GM18499 (cell line): ENCODE measurements around the gene TWF2.

Source experiments
- ATAC-seq: cut with Tn5 transposase; IDR thresholded peaks from one replicate; pipeline ENCODE4 v1.9.1; 2021; ENCODE audit warnings: moderate number of reproducible peaks; ENCODE audit not compliant: insufficient read depth, unreplicated experiment

TWF2 gene

DNA sequence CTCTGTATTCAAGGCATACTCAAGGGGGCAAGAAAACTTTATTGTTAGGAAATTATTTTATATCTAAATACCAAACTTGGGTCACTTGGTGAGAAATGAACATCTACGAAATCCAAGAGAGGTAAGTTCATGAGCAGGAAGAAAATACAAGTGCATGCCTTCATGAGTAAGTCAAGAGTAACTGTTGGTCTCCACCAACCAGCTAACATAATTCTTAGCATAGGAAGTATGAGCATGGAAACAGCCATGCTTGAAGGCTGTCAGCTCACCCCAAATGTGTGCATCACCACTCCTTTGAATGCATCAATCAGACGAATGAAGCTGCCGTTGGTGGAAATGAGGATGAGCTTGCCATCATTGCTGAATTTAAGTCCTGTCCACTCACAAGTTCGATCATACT, 20.5 kb upstream of the TWF2 start:
- no peak for ATAC-seq

DNA sequence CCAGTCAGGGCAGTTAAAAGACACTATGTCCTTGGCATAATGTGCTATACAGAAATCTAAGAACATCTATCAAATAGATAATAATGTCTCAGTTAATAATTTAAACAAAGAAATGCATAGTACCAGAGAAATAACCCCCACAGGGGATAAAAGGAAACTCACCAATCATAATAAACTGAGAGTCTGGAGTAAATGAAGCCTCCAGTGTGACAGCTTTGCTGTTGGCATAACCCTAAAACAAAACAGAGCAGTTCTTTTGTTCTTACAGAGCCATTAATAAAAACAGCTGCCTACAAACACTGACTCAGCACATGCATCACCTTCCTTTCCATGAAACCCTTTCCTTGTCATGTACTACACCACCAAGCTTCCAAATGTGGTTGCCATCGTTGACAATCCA, 20.1 kb upstream of the TWF2 start:
- ATAC-seq = no peak

DNA sequence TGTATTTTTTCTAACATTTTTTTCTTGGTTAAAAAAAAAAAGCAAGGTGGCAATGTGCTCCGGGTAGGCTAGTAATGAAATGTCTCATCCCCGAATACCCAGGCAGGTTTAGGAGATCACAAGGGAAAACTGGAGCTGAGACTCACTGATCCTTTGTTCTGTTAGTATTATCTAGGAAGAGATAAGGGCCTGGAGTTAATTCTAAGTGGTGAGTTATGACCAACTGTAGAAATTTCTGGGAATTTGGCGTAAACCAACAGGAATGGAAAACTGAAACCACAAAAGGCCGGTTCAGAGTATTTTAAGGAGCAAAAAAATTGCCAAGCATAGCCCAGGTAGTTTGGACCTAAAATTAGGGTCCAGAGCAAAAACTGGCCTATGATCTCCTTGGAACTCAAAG, 19.0 kb upstream of the TWF2 start:
- no peak for ATAC-seq

DNA sequence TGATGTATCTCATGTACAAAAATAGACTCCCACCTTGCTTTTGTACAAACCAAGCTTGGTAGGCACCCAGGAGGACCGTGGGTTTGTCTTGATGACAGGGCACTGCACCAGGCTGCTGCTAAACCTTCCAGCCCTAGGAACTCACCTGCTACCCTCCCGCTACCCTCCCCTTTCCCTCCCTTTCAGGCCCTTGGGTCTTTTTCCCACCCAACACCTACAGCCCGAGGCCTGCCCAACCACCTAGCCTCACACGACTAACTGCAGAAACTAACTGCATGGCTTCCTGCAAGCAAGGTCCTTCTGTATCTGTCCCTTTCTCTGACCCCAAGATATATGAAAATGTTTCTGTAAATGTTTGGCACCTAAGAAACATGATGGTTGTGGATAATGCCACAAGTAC, 17.7 kb upstream of the TWF2 start:
- no peak for ATAC-seq

DNA sequence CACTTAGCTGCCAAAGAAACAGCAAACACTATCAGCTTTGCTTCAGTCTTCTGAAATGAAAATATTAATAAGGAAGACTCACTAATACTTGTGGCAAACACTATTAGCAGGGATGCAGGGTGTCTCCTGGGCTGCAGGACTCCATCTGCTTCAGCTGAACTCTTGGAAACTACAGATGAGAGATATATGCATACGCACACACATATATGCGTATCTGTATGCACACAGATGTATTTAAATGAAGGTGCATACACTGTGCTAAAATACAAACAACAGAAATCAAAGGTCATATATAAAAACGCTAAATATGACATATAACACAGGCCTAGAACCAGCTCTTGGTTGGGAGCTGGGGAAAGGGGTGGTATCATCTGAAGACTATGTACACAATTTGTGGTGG, 17.2 kb upstream of the TWF2 start:
- ATAC-seq = no peak

DNA sequence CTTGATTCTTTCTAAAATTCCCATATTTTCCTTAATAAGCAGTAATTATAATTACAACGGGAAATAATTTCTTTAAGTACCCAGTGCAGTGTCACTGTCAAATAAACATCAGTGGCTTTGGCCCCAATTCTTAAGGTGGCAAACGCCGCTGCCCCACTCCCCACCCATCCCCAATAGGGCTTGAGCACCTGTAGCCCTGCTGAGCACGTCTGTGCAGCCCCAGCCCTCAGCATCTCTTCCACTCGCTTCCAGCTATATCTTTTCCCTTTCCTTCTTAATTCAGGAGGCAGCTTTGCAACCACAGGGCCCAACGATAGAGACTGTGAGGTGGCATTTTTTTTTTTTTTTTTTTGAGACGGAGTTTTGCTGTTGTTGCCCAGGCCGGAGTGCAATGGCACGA, 15.7 kb upstream of the TWF2 start:
- no peak for ATAC-seq

DNA sequence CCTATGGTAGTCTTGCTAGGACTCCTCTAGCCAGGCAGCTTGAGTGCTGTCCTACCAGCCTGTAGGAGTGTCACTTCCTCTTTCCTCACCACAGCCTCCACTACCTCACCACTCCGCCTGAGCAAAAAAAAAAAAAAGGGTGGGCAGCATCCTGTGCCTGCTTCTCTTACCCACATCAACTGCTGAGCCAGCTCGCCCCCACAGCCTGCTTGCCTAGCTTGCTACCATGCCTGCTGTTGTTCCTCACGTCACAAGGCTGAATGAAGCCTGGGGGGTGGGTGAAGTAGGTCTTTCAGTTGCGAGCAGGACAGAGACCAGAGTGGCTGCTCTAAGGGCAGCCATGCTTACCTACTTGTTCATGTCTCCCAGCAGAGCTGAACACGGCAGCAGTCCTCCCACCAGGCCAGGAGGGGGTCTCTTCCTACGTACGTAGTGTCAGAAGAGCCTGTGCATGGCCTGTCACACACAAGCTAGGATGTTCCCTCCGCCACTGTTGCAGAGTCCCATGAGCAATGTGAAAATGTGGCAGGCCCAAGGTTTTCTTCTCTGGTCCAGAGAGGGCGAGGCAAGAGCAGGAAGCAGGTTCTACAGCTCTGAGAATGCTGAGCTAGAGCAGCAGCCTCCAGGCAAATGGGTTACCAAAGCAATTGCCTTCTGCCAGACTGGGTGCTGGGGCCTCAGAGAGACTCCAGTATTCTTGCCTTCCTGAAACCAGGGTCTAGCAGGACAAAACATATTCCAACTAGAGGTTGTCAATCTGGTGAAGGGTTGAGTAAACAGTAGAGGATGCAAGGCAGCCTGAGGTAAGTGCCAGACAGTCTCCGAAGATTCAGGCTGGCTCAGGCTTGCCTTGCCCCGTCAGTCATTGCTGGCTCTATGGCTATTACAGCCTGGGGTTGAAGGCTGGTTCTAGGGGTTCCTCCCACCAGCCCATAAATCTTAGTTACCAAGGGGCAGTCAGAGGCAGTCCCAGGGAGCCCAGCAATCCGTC, 14.7 kb upstream of the TWF2 start:
- peak; percentile 81 for ATAC-seq

DNA sequence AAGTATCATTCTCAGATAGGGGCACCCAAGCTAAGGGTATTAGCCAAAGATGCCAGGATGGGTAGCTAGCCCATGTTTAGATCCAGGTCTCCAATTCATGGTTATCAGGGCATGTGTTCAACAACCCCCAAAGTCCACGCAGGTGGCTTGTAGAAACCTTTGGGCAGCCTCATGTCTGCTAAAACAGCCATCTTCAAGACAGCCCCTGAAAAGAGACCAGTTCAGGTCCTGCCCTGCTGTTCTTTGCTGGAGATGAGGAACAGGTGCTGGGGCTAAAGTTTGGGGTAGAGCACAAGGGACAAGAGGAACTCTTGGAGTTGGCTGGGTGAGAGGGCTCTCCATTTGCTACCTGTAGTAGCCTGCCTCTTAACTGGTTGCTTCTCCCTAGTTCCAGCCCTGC, 11.2 kb upstream of the TWF2 start:
- no peak for ATAC-seq

DNA sequence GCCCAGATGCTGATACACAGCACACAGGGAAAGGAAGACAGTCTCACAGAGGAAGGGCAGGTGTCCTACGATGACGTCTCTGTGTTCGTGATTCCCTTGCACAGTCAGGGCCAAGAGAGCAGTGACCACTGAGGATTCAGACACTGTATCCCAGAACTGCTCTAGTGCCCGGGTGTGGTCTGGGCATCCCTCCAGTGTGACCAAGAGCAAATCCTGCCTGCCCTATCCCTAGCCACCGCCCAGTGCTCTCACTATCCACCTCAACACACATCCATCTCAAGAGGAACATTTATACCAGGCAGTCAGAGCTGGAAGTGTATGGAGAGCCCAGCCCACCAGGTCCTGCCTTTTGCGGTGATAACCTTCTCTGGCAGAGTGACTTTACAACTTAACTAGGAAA, 10.7 kb upstream of the TWF2 start:
- no peak for ATAC-seq

DNA sequence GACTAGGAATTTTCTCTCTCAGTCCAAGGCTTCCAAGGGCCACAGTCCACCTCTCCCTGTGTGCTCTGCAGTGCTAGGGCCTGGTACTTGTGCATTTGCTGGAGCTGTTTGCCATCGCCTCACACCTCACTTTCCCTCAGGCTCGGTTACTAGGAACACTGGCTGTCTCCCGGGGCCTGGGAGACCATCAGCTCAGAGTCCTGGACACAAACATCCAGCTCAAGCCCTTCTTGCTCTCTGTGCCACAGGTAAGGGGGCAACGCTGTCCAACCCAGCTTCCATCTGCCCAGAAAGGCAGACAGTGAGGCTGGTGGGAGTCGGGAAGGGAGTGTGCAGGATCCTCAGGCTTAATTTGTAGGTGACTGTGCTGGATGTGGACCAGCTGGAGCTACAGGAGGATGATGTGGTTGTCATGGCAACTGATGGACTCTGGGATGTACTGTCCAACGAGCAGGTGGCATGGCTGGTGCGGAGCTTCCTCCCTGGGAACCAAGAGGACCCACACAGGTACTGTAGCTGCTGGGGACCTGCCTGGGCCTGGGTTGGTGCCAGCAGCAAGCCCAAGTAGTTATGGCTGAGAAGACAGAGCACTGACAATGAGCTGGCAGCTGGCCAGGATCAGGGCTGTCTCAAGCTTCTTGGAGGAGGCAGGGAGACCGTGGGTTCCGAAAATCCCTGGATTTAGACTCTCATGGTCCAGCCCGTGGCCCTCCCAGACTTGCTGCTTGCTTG, 10.0 kb upstream of the TWF2 start:
- no peak for ATAC-seq

DNA sequence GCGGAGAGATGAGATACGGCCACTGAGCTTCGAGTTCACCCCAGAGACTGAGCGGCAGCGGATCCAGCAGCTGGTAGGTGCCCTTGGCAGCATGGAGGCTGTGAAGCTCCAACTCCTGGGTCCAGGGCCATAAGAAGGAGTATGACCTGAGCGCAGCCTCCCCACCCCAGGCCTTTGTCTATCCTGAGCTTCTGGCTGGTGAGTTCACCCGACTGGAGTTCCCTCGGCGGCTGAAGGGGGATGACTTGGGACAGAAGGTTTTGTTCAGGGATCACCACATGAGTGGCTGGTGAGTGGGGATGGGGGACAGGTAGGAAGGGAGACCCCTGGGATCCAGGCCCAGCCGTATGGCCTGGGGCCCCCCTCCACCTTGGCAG, 9.2 kb upstream of the TWF2 start:
- ATAC-seq = no peak

DNA sequence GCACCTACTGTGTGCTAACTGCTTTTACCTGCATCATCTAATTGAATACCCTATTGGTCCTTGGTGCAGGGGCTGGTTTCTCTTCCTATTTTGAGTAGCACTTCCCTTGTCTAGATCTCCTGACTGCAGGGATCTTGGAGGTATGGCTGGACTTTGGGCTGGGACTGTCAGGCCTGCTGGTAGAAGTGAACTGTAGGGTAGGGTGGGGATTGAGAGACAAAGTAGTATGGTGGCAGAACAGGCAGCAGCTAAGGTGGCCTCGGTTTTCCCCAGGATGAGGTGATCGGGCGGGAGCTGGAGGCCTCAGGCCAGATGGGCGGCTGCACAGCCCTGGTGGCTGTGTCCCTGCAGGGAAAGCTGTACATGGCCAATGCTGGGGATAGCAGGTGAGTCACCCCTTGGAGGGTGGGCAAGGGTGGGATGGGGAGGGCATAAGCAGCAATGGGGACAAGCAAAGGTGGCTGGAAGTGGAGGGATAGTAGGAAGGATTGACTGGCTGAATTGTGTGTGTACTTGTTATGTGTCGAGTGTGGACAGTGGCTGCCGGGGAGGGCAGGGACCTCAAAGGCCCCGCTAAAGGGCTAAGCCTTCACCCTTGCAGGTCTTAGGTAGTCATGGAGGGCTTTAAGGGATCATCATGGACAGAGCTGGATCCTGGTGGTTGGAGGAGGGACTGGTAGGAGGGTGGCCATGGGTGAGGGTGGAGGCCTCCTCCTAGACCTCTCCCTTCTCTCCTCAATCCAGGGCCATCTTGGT, 8.6 kb upstream of the TWF2 start:
- ATAC-seq = no peak

DNA sequence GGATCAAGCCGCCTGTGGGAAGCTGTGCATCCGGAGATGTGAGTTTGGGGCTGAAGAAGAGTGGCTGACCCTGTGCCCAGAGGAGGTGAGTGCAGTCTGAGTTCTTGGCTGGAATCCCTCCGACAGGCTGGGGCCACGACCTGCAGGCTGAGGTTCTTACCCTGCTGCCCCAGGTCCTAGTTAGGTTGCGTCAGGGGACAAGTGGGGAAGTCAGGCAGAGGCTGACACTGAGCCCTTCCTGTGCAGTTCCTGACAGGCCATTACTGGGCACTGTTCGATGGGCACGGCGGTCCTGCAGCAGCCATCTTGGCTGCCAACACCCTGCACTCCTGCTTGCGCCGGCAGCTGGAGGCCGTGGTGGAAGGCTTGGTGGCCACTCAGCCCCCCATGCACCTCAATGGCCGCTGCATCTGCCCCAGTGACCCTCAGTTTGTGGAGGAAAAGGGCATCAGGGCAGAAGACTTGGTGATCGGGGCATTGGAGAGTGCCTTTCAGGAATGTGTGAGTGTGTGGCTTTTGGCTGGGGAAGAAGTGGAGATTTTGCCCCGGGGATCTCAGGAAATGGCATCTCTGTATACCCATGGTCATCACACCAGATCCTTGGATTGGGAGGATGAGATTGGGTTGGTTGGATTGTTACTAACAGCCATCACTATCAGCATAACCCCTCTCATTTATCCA, 7.9 kb upstream of the TWF2 start:
- ATAC-seq = no peak

DNA sequence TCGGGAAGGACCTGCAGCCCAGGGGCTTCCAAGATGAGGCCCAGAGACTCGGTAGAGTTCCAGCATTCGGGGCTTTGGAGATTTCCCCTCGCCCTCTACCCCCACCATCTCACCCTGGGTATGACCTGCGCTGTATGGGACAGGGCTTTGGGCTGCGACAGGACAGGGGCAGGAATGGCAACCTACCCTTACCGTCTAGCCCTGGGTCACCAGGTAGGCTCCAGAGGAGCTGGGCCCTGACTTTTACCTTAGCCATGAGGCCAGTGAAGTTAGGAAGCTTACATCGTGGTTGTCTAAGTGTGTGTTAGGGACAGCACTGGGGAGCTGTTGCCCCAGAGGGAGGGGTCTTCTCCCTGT, 7.3 kb upstream of the TWF2 start:
- no peak for ATAC-seq

DNA sequence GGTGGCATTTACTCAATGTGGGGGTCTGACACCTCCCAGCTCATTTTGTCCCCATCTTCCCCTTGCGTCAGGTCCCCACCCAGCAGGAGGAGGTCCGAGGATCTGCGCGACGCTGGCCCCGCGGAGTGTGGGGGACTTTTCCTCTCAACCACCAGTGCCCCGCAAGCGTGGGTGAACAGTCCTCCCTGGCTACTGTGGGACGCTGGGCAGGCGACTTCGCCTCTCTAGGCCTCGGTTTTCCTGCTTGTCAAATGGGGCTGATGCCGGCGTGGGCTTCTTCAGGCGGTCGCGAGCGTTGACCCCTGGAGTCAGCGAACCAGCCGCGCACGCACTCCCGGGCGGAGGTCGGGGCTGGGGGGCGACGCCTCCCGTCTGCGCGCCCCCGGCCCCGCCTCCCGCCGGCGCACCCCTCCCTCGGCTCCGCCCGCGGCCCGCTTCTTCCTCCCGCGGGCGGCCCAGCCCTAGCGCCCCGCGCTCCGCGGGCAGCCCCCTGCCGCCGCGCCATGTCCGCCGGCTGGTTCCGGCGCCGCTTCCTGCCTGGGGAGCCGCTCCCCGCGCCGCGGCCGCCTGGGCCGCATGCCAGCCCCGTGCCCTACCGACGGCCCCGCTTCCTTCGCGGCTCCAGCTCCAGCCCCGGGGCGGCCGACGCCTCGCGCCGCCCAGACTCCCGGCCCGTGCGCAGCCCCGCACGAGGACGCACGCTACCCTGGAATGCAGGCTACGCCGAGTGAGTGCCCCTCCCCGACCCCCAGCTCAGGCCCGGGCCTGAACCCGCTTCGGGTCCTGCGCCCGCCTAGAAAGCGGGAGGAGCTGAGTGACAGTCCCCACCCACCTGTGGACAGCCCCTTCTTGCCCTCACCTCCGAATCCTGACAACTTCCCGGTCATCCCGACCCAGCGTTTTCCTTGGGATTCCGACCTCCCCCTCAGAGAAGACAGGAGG, 6.6 kb upstream of the TWF2 start, which contains the start of gene PPM1M:
Gene PPM1M (plus strand): TSS at position 438 of the 942 bp plus-strand sequence. CDS start 66 bp downstream, at position 504.
- ATAC-seq = no peak

DNA sequence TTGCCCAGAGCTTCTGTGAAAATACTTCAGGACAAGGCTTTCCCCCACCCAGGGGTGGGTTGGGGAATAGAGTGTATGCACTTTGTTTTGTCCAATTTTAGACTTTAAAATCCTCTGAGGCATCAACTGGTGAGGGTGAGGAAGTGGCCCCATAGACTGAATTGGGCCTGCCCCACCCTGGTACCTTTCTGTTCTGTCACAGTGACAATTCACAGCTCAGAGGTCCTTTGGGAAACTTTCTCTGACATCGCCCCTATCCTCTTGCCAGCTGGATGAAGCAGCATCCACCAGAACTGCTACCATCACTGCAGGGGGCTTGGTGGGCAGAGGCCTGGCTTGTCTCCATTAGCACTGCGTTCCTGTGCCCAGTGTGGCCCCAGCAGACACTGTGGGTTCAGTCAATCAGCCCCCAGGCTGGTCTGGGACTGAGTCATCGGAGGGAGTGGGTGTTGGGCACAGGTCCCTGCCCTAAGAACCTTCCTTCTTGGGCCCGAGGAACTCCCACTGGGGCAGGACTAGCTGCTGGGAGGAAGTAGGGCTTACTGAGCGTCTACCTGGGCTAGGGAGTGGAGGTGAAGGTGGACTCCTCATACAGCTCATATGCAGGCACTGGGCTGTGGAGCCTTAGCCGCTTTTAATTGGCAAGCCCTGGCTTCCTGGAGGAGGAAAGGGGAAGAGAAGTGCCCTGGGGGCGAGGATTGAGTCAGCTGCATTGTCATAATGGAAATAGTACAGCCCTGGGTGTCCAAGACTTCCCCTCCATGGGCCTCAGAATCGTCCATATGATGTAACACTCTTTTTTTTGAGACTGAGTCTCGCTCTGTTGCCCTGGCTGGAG, 5.1 kb upstream of the TWF2 start:
- ATAC-seq = no peak

DNA sequence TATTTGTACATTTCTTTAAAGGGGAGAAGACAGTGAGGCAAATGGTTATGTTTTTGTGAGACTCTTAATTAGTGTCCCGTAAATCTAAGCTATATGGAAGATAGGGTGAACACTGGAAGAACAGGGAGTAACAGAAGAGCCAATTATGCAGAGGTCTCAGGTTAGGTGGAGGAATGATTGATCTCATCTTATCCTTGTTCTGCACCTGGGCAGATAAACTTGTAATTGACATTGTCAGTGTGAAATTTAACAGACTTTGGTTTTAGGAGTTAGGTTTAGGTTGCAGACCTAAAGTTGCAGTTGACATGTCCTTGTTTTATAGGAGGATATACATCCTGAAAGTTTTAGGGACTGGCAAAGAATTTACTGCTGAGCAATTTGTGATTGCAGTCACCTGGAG, 3.1 kb upstream of the TWF2 start:
- no peak for ATAC-seq

DNA sequence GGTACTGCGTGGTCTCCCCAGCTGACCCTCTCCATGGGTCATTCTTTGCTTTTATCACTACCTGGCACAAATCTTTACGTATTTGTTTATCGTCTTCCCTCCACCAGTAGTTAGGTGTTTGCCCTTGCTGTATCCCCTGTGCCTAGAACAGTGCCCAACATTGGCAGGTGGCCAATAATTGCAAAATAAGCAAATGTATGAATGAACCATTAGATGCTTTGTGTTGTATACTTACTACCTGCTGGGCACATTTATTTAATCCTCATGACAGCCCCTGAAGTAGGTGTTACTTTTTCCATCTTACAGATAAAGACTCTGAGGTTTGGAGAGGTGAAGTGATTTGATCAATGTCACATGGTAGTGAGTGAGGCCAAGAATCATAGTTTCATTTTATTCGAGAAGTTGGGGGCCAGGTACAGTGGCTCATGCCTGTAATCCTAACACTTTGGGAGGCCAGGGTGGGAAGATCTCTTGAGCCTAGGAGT, 2.0 kb upstream of the TWF2 start:
- no peak for ATAC-seq
